Right cardiac atrium (tissue), 5 donors: ENCODE data around the gene EMB. TPM values are rescaled to one million over a fixed set of nuclear protein-coding genes. Genes with fewer than 3 reads are reported as not detected.
"Not testable (repeated sequence)": the region's sequence is repeated elsewhere in the genome, so short reads cannot be mapped to it uniquely, and the experiment has no call there.

Experiments used
- ATAC-seq, 2 donors: fragments of 200-7000 bp; cut with Tn5 transposase; one replicate each; pipeline versions ENCODE4 v1.8.0 to v1.9.1; 2020; ENCODE audit warnings: moderate library complexity in 2 of 2, mild to moderate bottlenecking in 1 of 2
- DNase-seq, 3 donors: peaks; one replicate each; pipeline ENCODE4 v3.0.0-alpha.2; 2020
- H3K27ac ChIP-seq: one replicate; pipeline ENCODE4 v1.5.1; 2013; ENCODE audit warnings: mild to moderate bottlenecking, low read length, control low read depth, moderate library complexity
- H3K27me3 ChIP-seq: one replicate; pipeline ENCODE4 v1.6.1; 2013; ENCODE audit not compliant: control insufficient read depth, insufficient read depth
- H3K4me1 ChIP-seq: one replicate; pipeline ENCODE4 v1.6.1; 2013; ENCODE audit warnings: low read length; ENCODE audit not compliant: control insufficient read depth, insufficient read depth
- H3K4me3 ChIP-seq: one replicate; pipeline ENCODE4 v1.5.1; 2013; ENCODE audit warnings: low read length, control low read depth
- H3K9me3 ChIP-seq: one replicate; pipeline ENCODE4 v1.6.1; 2013; ENCODE audit warnings: low read length; ENCODE audit not compliant: control insufficient read depth
- WGBS: extraction: QIAGEN DNeasy Blood & Tissue Kit; methylation state at CpG from one replicate; pipeline ENCODE4 v1.1.7; 2013; 5-methylcytosine and 5-hydroxymethylcytosine counted together
- intact Hi-C, 4 donors: fragments of 100-400 bp; cut with DNase I; formaldehyde crosslinking; loops; one replicate each; pipeline versions ENCODE4 v1.11.0 to v1.14.0; 2022 to 2023
- long read RNA-seq, 4 donors: library from polyadenylated mRNA; unstranded; transcript quantifications; one replicate each; pipeline ENCODE4 v2.0.0, GENCODE V29; 2020 to 2021
- polyA plus RNA-seq: library from polyadenylated mRNA; stranded (reverse); fragments of 200-250 nt; gene quantifications from one replicate; pipeline ENCODE4 v1.2.3, GENCODE V29; 2013
- total RNA-seq, 4 donors: library from RNA; stranded (reverse); fragmentation: NEBNext Ultra II Directional; extraction: Animal tissue kit (Norgen Biotek cat#: 25700); gene quantifications; one replicate each; pipeline ENCODE4 v1.2.1, GENCODE V29; 2021
- donor health status: healthy with polysubstance abuse.
- donor health status: DM: no; HTN: yes; CAD: no.
- donor health status: DM: no; HTN: no; CAD: no.
- donor health status: DM: no; HTN: yes; CAD: no; lungs with severe emphysema.
- donor health status: DM: yes; HTN: yes; CAD: no.

Gene EMB
- 1 to 10 TPM; 3.7 to 9.2 (median 7.6) TPM for total RNA-seq
- polyA plus RNA-seq = 3.7 TPM
- long read RNA-seq, donor 1, full-length matches to known transcripts = 3 of 4 reads
- long read RNA-seq, donor 1, partial matches to known transcripts = 1 of 4 reads
- long read RNA-seq, donor 1, other reads (novel, unspliced or antisense) = 0 of 4 reads
- long read RNA-seq, donor 2, partial matches to known transcripts = 0 of 1 reads
- long read RNA-seq, donor 2, other reads (novel, unspliced or antisense) = 1 of 1 reads
- long read RNA-seq, donor 3, full-length matches to known transcripts = 5 of 6 reads
- long read RNA-seq, donor 3, partial matches to known transcripts = 0 of 6 reads
- long read RNA-seq, donor 3, other reads (novel, unspliced or antisense) = 1 of 6 reads
- long read RNA-seq, donor 4 = 0 reads

- DNase-seq (peak; percentile 55 to 86 (median 77)), ATAC-seq (peak; percentile 91 to 95)
- intact Hi-C loops = no loop called here
- Histone ChIP-seq H3K9me3 (no peaks in the 10 kb centered on the region), H3K27me3 (no peaks in the 10 kb centered on the region), H3K4me1 (no peaks in the 10 kb centered on the region), H3K4me3 (peak within 1 kb of the TSS; percentile 43), H3K27ac (no peak within 1 kb of the TSS)
- under 1% methylated on average over 80 of the region's 80 CpGs for WGBS
Observed at GRCh38 chr5:50440651-50441492, at the start of gene EMB. TSS of gene EMB (minus strand) at chr5:50441288. CDS start at chr5:50441151, 137 bp downstream.

- H3K27ac ChIP-seq, intact Hi-C loops, H3K27me3 ChIP-seq, H3K4me3 ChIP-seq, ATAC-seq, H3K4me1 ChIP-seq, H3K9me3 ChIP-seq: not testable (repeated sequence)
- peak in 1 of 3 donors; percentile 45 for DNase-seq
- WGBS = 84% methylated on average over 10 of the region's 10 CpGs
Observed at GRCh38 chr5:50489491-50489890, 48.4 kb upstream of the EMB start.

- H3K4me3 ChIP-seq, intact Hi-C loops, H3K4me1 ChIP-seq, H3K9me3 ChIP-seq, H3K27ac ChIP-seq, DNase-seq, H3K27me3 ChIP-seq, ATAC-seq: not testable (repeated sequence)
- WGBS = 64% methylated on average over 2 of the region's 2 CpGs
Observed at GRCh38 chr5:50478790-50479189, 37.7 kb upstream of the EMB start.

- WGBS = 35% methylated on average over 1 of the region's 1 CpG
- Histone ChIP-seq H3K27me3 (no peaks in the 10 kb centered on the region), H3K27ac (no peak overlapping the region), H3K9me3 (no peaks in the 10 kb centered on the region), H3K4me1 (no peaks in the 10 kb centered on the region), H3K4me3 (no peak overlapping the region)
- intact Hi-C loops = no loop called here
- DNase-seq = no peak
- ATAC-seq = no peak
Observed at GRCh38 chr5:50476549-50476948, 35.5 kb upstream of the EMB start.

GRCh38 chr5:50465015-50465414 lies 23.9 kb upstream of the EMB start:
- intact Hi-C loops, ATAC-seq: not testable (repeated sequence)
- WGBS = 93% methylated on average over 23 of the region's 23 CpGs

GRCh38 chr5:50463726-50464125 lies 22.6 kb upstream of the EMB start:
- ATAC-seq = no peak
- H3K27me3 ChIP-seq = no peaks in the 10 kb centered on the region
- H3K27ac ChIP-seq = no peak overlapping the region
- 84% methylated on average over 1 of the region's 1 CpG for WGBS
- no peak overlapping the region for H3K4me3 ChIP-seq
- DNase-seq = no peak
- H3K4me1 ChIP-seq = no peaks in the 10 kb centered on the region
- intact Hi-C loops = no loop called here
- H3K9me3 ChIP-seq = no peaks in the 10 kb centered on the region

More at GRCh38 chr5:50465015-50465414, 23.9 kb upstream of the EMB start:
- not testable (repeated sequence) for H3K4me3 ChIP-seq, H3K9me3 ChIP-seq, H3K27me3 ChIP-seq, H3K4me1 ChIP-seq, H3K27ac ChIP-seq
- peak in 1 of 3 donors; percentile 27 for DNase-seq

- Histone ChIP-seq H3K9me3 (no peaks in the 10 kb centered on the region), H3K4me1 (no peaks in the 10 kb centered on the region), H3K4me3 (no peak overlapping the region), H3K27ac (no peak overlapping the region), H3K27me3 (no peaks in the 10 kb centered on the region)
- intact Hi-C loops = no loop called here
- 82% methylated on average over 2 of the region's 2 CpGs for WGBS
- no peak for DNase-seq
- ATAC-seq = no peak
Observed at GRCh38 chr5:50463047-50463446, 22.0 kb upstream of the EMB start.

GRCh38 chr5:50462579-50462978 lies 21.5 kb upstream of the EMB start:
- intact Hi-C loops, H3K9me3 ChIP-seq, ATAC-seq, H3K27ac ChIP-seq, H3K4me1 ChIP-seq, DNase-seq, H3K4me3 ChIP-seq, H3K27me3 ChIP-seq: not testable (repeated sequence)
- WGBS = 72% methylated on average over 1 of the region's 1 CpG

GRCh38 chr5:50458372-50458771 lies 17.3 kb upstream of the EMB start:
- H3K27me3 ChIP-seq, H3K4me3 ChIP-seq, intact Hi-C loops, ATAC-seq, H3K9me3 ChIP-seq, H3K27ac ChIP-seq, H3K4me1 ChIP-seq: not testable (repeated sequence)
- DNase-seq = peak in 2 of 3 donors; percentile 27 to 49
- WGBS = 72% methylated on average over 9 of the region's 9 CpGs

GRCh38 chr5:50449241-50449640 lies 8.2 kb upstream of the EMB start:
- intact Hi-C loops, H3K27ac ChIP-seq, H3K9me3 ChIP-seq, H3K27me3 ChIP-seq, DNase-seq, H3K4me3 ChIP-seq, ATAC-seq, H3K4me1 ChIP-seq: not testable (repeated sequence)
- 35% methylated on average over 3 of the region's 3 CpGs for WGBS

- Histone ChIP-seq H3K4me1 (no peaks in the 10 kb centered on the region), H3K27ac (no peak overlapping the region), H3K9me3 (no peaks in the 10 kb centered on the region), H3K27me3 (no peaks in the 10 kb centered on the region), H3K4me3 (no peak overlapping the region)
- intact Hi-C loops = no loop called here
- ATAC-seq (no peak), DNase-seq (no peak)
- 82% methylated on average over 7 of the region's 7 CpGs for WGBS
Observed at GRCh38 chr5:50447941-50448340, 6.9 kb upstream of the EMB start.
